ENCODE results near the gene SCN2B. TPM values are rescaled to one million over a fixed set of nuclear protein-coding genes. Genes with fewer than 3 reads are reported as not detected.

Gene SCN2B
- polyA plus RNA-seq, 1 donor from 2014 or later, result 1.1 TPM

DNA sequence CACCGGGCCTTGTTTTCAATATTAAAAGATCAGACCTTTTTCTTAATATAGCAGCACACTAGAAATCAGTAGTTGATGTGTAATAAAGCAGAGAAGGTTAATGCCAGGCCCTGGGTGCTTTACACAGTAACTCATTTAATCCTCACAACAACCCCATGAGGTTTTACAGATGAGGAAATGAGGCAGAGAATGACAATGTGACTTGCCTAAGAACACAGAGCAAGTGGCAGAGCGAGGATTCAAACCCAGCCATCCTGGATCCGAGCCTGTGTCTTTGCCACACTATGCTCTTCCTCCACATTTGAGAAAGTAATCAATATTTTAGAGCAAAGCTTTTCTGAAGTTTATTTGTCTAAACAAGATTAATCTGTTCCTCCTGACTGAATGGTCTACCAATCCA, 41.1 kb upstream of the SCN2B start:
- H3F3A ChIP-seq (ENCODE audit: insufficient read depth, low read length, poor library complexity, severe bottlenecking), result no peaks in the 10 kb centered on the region
- no peak overlapping the region for H2AFZ ChIP-seq (ENCODE audit: low read depth, low read length)
- no peak overlapping the region for H3K4me3 ChIP-seq (ENCODE audit: low read length)
- H3K36me3 ChIP-seq (ENCODE audit: insufficient read depth, low read length), result no peaks in the 10 kb centered on the region
- no peaks in the 10 kb centered on the region for H3K9me2 ChIP-seq (ENCODE audit: insufficient read depth, low read length)
- no peaks in the 10 kb centered on the region for H3K9me3 ChIP-seq (ENCODE audit: low read length)
- H3K79me2 ChIP-seq (replicated peaks; ENCODE audit: insufficient read depth, low read length), result no peaks in the 10 kb centered on the region
- no peak overlapping the region for H3K9ac ChIP-seq (ENCODE audit: low read length)
- TF ChIP-seq TAF1 (IDR thresholded peaks at IDR 0.05; ENCODE audit: low read depth), result no peak
- no peak for TF ChIP-seq RAD21 (conservative IDR thresholded peaks at IDR 0.05)
- TF ChIP-seq SMC3 (conservative IDR thresholded peaks at IDR 0.05; ENCODE audit: poor library complexity), result no peak
- no peak for TF ChIP-seq POLR2AphosphoS5 (IDR thresholded peaks at IDR 0.05)
- TF ChIP-seq EZH2 (IDR thresholded peaks at IDR 0.05; ENCODE audit: borderline replicate concordance, insufficient read depth, low read length, poor library complexity, severe bottlenecking), result no peak
- TF ChIP-seq, protein P1, sequence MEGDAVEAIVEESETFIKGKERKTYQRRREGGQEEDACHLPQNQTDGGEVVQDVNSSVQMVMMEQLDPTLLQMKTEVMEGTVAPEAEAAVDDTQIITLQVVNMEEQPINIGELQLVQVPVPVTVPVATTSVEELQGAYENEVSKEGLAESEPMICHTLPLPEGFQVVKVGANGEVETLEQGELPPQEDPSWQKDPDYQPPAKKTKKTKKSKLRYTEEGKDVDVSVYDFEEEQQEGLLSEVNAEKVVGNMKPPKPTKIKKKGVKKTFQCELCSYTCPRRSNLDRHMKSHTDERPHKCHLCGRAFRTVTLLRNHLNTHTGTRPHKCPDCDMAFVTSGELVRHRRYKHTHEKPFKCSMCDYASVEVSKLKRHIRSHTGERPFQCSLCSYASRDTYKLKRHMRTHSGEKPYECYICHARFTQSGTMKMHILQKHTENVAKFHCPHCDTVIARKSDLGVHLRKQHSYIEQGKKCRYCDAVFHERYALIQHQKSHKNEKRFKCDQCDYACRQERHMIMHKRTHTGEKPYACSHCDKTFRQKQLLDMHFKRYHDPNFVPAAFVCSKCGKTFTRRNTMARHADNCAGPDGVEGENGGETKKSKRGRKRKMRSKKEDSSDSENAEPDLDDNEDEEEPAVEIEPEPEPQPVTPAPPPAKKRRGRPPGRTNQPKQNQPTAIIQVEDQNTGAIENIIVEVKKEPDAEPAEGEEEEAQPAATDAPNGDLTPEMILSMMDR (IDR thresholded peaks at IDR 0.05; ENCODE audit: poor library complexity, severe bottlenecking), result no peak
- TF ChIP-seq, protein P2, sequence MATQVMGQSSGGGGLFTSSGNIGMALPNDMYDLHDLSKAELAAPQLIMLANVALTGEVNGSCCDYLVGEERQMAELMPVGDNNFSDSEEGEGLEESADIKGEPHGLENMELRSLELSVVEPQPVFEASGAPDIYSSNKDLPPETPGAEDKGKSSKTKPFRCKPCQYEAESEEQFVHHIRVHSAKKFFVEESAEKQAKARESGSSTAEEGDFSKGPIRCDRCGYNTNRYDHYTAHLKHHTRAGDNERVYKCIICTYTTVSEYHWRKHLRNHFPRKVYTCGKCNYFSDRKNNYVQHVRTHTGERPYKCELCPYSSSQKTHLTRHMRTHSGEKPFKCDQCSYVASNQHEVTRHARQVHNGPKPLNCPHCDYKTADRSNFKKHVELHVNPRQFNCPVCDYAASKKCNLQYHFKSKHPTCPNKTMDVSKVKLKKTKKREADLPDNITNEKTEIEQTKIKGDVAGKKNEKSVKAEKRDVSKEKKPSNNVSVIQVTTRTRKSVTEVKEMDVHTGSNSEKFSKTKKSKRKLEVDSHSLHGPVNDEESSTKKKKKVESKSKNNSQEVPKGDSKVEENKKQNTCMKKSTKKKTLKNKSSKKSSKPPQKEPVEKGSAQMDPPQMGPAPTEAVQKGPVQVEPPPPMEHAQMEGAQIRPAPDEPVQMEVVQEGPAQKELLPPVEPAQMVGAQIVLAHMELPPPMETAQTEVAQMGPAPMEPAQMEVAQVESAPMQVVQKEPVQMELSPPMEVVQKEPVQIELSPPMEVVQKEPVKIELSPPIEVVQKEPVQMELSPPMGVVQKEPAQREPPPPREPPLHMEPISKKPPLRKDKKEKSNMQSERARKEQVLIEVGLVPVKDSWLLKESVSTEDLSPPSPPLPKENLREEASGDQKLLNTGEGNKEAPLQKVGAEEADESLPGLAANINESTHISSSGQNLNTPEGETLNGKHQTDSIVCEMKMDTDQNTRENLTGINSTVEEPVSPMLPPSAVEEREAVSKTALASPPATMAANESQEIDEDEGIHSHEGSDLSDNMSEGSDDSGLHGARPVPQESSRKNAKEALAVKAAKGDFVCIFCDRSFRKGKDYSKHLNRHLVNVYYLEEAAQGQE (IDR thresholded peaks at IDR 0.05; ENCODE audit: borderline replicate concordance), result no peak
- TF ChIP-seq EP300 (conservative IDR thresholded peaks at IDR 0.05; ENCODE audit: poor library complexity, severe bottlenecking), result no peak
- no peak overlapping the region for H3K4me2 ChIP-seq (ENCODE audit: low read length)
- no peaks in the 10 kb centered on the region for H4K20me1 ChIP-seq (ENCODE audit: insufficient read depth)
- H3K27me3 ChIP-seq (ENCODE audit: insufficient read depth, low read depth, low read length), result no peaks in the 10 kb centered on the region
- H3K27ac ChIP-seq (ENCODE audit: low read length), result no peak overlapping the region

DNA sequence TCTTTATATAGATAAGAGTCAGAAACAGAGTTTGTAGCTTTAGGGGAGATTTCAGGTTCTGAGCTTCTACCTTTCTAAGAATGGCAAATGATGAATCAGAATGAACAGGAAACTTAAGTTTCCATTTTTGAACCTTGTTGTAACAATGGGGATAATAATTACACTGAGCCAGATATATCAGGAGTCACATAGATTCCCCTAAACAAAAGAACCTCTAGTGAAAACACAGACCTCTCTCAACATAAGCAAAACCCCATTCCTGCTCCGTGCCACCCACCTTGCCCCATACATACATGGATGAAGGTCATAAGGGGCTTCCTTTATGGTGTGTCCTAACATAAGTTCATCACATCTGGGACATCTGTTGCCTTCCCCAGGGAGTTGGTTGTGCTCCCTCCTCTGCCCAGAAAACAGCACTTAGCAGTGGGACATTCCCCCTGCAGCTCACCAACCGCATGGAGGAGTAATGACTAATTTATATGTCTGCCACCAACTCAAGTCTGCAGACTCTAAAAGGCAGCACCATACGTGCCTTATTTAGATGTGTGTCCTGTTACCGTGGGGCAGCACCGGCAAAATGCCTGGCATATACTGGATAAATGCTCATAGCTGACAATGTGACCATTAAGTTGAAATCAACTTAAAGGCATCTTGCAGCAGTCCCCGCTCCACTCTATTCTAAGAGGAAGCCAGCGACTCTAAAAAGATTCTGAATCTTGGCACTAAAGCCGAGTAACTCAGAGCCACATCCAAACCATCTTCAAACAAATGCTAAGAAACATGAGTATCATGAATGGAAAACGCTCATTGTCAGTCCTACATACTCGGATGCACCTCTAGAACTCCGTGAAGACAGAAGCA, 40.4 kb upstream of the SCN2B start:
- Histone ChIP-seq H3F3A (ENCODE audit: insufficient read depth, low read length, poor library complexity, severe bottlenecking) (no peaks in the 10 kb centered on the region), H4K20me1 (ENCODE audit: insufficient read depth) (no peaks in the 10 kb centered on the region), H3K9me2 (ENCODE audit: insufficient read depth, low read length) (no peaks in the 10 kb centered on the region), H3K4me2 (ENCODE audit: low read length) (no peak overlapping the region), H3K36me3 (ENCODE audit: insufficient read depth, low read length) (no peaks in the 10 kb centered on the region), H2AFZ (ENCODE audit: low read depth, low read length) (no peak overlapping the region), H3K27ac (ENCODE audit: low read length) (no peak overlapping the region), H3K4me3 (ENCODE audit: low read length) (no peak overlapping the region), H3K9me3 (ENCODE audit: low read length) (no peaks in the 10 kb centered on the region), H3K27me3 (ENCODE audit: insufficient read depth, low read depth, low read length) (no peaks in the 10 kb centered on the region), H3K9ac (ENCODE audit: low read length) (no peak overlapping the region), H3K79me2 (replicated peaks; ENCODE audit: insufficient read depth, low read length) (no peaks in the 10 kb centered on the region)
- TF ChIP-seq RAD21 (conservative IDR thresholded peaks at IDR 0.05) (no peak), SMC3 (conservative IDR thresholded peaks at IDR 0.05; ENCODE audit: poor library complexity) (no peak), MXI1 (conservative IDR thresholded peaks at IDR 0.05; ENCODE audit: poor library complexity, severe bottlenecking) (no peak), EZH2 (IDR thresholded peaks at IDR 0.05; ENCODE audit: borderline replicate concordance, insufficient read depth, low read length, poor library complexity, severe bottlenecking) (no peak), TAF1 (IDR thresholded peaks at IDR 0.05; ENCODE audit: low read depth) (no peak), POLR2AphosphoS5 (IDR thresholded peaks at IDR 0.05) (no peak), EP300 (conservative IDR thresholded peaks at IDR 0.05; ENCODE audit: poor library complexity, severe bottlenecking) (no peak)
- TF ChIP-seq, protein P2 (IDR thresholded peaks at IDR 0.05; ENCODE audit: borderline replicate concordance), result no peak
- TF ChIP-seq, protein P1 (IDR thresholded peaks at IDR 0.05; ENCODE audit: poor library complexity, severe bottlenecking), result no peak

All from neural cell (in vitro differentiated cells).